ENCODE results near the gene CYTH2. TPM values are rescaled to one million over a fixed set of nuclear protein-coding genes. Genes with fewer than 3 reads are reported as not detected.
A peak's percentile ranks its signal among the peaks of the same experiment; 100 is the strongest.

Gene CYTH2
- total RNA-seq, 1 donor from 2014 or later, result 83.5 TPM

DNA sequence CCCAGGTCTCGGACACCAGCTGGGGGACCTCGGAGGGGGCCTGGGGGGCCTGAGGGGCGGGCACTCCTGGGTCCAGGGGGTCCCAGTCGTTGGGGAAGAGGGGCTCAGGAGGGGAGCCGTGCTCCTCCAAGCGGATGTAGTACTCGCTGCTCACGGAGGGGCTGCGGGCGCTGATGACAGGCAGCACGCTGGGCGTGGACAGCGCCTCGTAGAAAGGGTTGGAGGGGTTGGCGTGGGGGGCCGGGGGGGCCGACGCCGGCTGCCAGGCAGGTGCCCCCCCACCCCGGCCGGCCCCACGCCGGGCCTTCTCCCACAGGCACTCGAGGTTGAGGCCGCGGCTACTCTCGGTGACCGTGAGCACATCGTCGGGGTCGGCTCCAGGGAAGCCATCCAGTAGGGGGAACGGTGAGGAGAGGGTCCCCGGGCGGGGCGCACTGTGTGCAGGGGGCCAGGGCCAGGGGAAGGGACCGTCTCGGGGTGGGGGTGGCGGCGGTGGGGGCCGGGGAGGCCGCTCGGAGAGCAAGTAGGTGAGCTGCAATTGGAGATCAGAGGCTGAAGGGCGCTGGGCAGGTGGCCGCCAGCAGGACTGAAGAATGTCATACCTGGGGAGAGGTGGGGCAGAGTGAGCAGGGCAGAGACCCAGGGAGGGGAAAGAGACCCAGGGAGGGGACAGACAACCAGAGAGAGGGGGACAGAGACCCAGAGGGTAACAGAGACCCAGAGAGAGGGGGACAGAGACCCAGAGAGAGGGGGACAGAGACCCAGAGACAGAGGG lies 30.3 kb downstream of the CYTH2 start:
- Histone ChIP-seq H3K4me1 (no peaks in the 10 kb centered on the region), H3K27me3 (peaks cover 11% of the 10 kb centered on the region), H3K36me3 (no peaks in the 10 kb centered on the region), H3K27ac (no peak overlapping the region), H3K4me3 (no peak overlapping the region), H3K9me3 (no peaks in the 10 kb centered on the region)
- DNase-seq (ENCODE audit: low spot score in 2 of 2), result no peak
- intact Hi-C loops (cut with DNase I), result no loop called here
- no peak for TF ChIP-seq CTCF (IDR thresholded peaks at IDR 0.05)

DNA sequence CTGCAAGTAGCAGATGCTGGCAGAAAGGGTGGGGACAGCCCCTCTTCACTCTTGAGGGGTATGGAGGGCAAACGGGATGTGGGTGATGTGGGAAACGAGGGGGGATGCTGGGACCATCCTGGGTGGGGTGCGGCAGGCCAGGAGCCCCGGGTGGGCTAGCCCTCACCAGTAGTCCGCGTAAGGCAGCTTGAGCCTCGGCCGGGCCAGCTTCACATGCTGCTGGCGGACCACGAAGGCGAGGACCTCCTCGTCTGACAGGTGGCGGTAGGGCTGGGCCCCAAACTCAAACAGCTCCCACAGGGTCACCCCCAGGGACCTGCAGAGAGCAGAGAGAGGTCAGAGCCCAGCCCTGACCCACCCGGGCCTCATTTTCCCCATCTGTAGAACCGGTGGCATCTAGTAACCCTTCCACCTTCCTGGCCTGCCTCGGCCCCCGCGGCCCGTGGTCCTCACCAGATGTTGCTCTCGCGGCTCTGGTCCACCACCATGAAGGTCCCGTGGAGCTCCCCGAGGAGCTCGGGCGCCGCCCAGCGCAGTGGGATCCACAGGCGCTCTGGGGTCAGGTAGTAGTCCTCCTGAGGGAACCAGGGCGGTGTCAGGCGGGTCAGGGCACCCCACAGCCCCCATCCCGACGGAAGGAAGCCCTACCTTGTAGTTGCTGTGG lies 31.8 kb downstream of the CYTH2 start:
- Histone ChIP-seq H3K27me3 (peaks cover 11% of the 10 kb centered on the region), H3K36me3 (no peaks in the 10 kb centered on the region), H3K9me3 (no peaks in the 10 kb centered on the region), H3K27ac (no peak overlapping the region), H3K4me3 (no peak overlapping the region), H3K4me1 (no peaks in the 10 kb centered on the region)
- no peak for TF ChIP-seq CTCF (IDR thresholded peaks at IDR 0.05)
- intact Hi-C loops (cut with DNase I), result no loop called here
- DNase-seq (ENCODE audit: low spot score in 2 of 2), result no peak

GRCh38 chr19:48501494-48502349 lies 32.6 kb downstream of the CYTH2 start:
- peak; percentile 33 to 75 for DNase-seq (ENCODE audit: low spot score in 2 of 2)
- Histone ChIP-seq H3K4me3 (no peak overlapping the region), H3K36me3 (no peaks in the 10 kb centered on the region), H3K27ac (no peak overlapping the region), H3K4me1 (no peaks in the 10 kb centered on the region), H3K27me3 (peaks cover 11% of the 10 kb centered on the region), H3K9me3 (no peaks in the 10 kb centered on the region)
- no peak for TF ChIP-seq CTCF (IDR thresholded peaks at IDR 0.05)
- intact Hi-C loops (cut with DNase I), result no loop called here

GRCh38 chr19:48502350-48503018 lies 33.3 kb downstream of the CYTH2 start:
- no peaks in the 10 kb centered on the region for H3K4me1 ChIP-seq
- TF ChIP-seq CTCF (IDR thresholded peaks at IDR 0.05), result no peak
- intact Hi-C loops (cut with DNase I), result no loop called here
- DNase-seq (ENCODE audit: low spot score in 2 of 2), result no peak
- H3K9me3 ChIP-seq, result no peaks in the 10 kb centered on the region
- no peak overlapping the region for H3K27ac ChIP-seq
- no peaks in the 10 kb centered on the region for H3K36me3 ChIP-seq
- no peak overlapping the region for H3K4me3 ChIP-seq
- H3K27me3 ChIP-seq, result peaks cover 11% of the 10 kb centered on the region

DNA sequence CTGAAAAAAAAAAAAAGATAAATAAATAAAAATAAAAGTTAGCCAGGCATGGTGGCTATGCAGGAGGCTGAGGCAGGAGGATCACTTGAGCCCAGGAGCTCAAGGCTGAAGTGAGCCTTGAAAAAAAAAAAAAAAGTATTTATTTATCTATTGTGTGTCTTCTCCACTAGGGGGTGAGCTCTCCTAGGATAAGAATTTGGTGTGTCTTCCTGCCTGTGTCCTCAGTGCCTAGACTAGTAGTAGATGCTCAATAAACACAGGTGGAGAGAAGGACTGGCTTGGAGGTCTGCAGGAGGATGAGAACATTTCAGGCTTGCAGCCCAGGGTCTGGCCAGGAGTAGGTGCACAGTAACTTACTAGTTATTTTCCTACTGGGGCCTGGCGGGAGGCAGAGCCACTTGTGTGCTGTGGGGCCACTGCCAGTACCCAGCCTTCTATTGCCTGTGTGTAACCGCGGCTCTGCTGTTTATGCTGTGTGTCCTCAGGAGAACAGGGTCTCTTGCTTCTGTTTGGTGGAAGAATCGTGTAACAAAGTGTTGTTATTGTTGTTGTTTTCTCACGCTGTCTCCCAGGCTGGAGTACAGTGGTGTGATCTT lies 37.1 kb downstream of the CYTH2 start:
- intact Hi-C loops (cut with DNase I), result loop anchor here (5.0 kb wide), 1 partner anchor 76 kb away; no protein-coding TSS in a partner anchor
- H3K4me1 ChIP-seq, result peaks cover 0 to 5% of the 10 kb centered on the region in 2 donors
- peaks cover under 1% of the 10 kb centered on the region for H3K27me3 ChIP-seq
- no peak for DNase-seq (ENCODE audit: low spot score in 2 of 2)
- no peak overlapping the region for H3K27ac ChIP-seq
- H3K4me3 ChIP-seq, result no peak overlapping the region
- no peaks in the 10 kb centered on the region for H3K36me3 ChIP-seq
- H3K9me3 ChIP-seq, result no peaks in the 10 kb centered on the region
- TF ChIP-seq CTCF (IDR thresholded peaks at IDR 0.05), result peak in 1 of 3 experiments; percentile 37

Data from ascending aorta (tissue), 2 donors.